GM12892 (cell line): Measurements from ENCODE around the gene HAGHL.

Experiments used
- POLR2A ChIP-seq: IDR thresholded peaks from 2 replicates; pipeline ENCODE4 v1.6.1; 2011; ENCODE audit warnings: low read depth, low read length, control low read depth
- POLR2AphosphoS5 ChIP-seq: IDR thresholded peaks from 2 replicates; pipeline ENCODE4 v1.6.1; 2011; ENCODE audit warnings: low read depth, low read length, control low read depth
- TAF1 ChIP-seq: IDR thresholded peaks from 2 replicates; pipeline ENCODE4 v1.6.1; 2011; ENCODE audit warnings: low read depth, mild to moderate bottlenecking, control low read depth, low read length, borderline replicate concordance

- no peak for TF ChIP-seq POLR2AphosphoS5
- no peak for TF ChIP-seq POLR2A
- TF ChIP-seq TAF1, result no peak
Measured at GRCh38 chr16:749010-749409, 22.1 kb downstream of the HAGHL start.
